Panc1 (cell line): ENCODE measurements around the gene VMO1.

Experiments used
- REST ChIP-seq, 2 experiments: IDR thresholded peaks; 2 replicates each; pipeline ENCODE4 v1.6.1; 2011 to 2012; ENCODE audit warnings: low read depth in 2 of 2, control low read depth in 1 of 2, low read length in 1 of 2, mild to moderate bottlenecking in 1 of 2, moderate library complexity in 1 of 2; ENCODE audit not compliant: insufficient read depth in 1 of 2
- TF ChIP-seq, protein P1 (sequence below): fragments of 450-650 bp; IDR thresholded peaks from 2 replicates; pipeline ENCODE4 v1.5.1; 2017; ENCODE audit warnings: mild to moderate bottlenecking

DNA sequence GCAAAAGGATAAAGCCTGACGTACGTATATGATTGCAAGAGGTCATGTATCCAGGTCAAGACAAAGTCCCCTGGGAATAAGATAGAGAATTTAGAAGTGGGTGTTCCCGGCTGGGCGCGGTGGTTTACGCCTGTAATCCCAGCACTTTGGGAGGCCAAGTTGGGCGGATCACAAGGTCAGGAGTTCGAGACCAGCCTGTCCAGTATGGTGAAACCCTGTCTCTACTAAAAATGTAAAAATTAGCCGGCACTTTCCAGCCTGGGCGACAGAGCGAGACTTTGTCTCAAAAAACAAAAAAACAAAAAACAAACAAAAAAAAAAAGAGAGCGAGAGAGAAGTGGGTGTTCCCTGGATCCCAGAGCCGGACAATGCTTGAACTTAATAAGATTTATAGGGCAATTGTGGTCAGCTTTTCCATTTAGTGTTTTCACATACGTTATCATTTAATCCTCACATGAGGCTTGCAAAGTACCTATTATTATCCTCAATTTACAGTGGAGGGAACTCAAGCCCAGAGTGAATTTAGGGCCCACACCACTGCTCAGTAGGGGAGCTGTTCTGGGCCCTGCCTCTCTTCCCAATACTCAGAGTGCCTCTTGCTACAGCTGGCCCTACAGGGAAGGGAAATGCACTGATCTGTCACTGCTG lies 2.1 kb upstream of the VMO1 start:
- TF ChIP-seq, protein P1, sequence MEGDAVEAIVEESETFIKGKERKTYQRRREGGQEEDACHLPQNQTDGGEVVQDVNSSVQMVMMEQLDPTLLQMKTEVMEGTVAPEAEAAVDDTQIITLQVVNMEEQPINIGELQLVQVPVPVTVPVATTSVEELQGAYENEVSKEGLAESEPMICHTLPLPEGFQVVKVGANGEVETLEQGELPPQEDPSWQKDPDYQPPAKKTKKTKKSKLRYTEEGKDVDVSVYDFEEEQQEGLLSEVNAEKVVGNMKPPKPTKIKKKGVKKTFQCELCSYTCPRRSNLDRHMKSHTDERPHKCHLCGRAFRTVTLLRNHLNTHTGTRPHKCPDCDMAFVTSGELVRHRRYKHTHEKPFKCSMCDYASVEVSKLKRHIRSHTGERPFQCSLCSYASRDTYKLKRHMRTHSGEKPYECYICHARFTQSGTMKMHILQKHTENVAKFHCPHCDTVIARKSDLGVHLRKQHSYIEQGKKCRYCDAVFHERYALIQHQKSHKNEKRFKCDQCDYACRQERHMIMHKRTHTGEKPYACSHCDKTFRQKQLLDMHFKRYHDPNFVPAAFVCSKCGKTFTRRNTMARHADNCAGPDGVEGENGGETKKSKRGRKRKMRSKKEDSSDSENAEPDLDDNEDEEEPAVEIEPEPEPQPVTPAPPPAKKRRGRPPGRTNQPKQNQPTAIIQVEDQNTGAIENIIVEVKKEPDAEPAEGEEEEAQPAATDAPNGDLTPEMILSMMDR: no peak
- no peak for TF ChIP-seq REST (IDR thresholded peaks at IDR 0.05; ENCODE audit: insufficient read depth in 1 of 2, low read depth in 2 of 2, low read length in 1 of 2)
